ENCODE data around the gene PTPRM.

Gene PTPRM

GRCh38 chr18:8357320-8357719, 790.2 kb downstream of the PTPRM start:
- no peak for DNase-seq (ENCODE audit: low read depth in 2 of 2)
- no peak overlapping the region for H3K4me3 ChIP-seq (replicated peaks in 1 of 2; ENCODE audit: low read depth in 2 of 2, low read length in 2 of 2)
- TF ChIP-seq, protein P1, sequence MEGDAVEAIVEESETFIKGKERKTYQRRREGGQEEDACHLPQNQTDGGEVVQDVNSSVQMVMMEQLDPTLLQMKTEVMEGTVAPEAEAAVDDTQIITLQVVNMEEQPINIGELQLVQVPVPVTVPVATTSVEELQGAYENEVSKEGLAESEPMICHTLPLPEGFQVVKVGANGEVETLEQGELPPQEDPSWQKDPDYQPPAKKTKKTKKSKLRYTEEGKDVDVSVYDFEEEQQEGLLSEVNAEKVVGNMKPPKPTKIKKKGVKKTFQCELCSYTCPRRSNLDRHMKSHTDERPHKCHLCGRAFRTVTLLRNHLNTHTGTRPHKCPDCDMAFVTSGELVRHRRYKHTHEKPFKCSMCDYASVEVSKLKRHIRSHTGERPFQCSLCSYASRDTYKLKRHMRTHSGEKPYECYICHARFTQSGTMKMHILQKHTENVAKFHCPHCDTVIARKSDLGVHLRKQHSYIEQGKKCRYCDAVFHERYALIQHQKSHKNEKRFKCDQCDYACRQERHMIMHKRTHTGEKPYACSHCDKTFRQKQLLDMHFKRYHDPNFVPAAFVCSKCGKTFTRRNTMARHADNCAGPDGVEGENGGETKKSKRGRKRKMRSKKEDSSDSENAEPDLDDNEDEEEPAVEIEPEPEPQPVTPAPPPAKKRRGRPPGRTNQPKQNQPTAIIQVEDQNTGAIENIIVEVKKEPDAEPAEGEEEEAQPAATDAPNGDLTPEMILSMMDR (IDR thresholded peaks at IDR 0.05; ENCODE audit: low read depth, low read length), result no peak

GRCh38 chr18:8358033-8358765, 791.1 kb downstream of the PTPRM start:
- no peak for DNase-seq (ENCODE audit: low read depth in 2 of 2)
- TF ChIP-seq, protein P1 (IDR thresholded peaks at IDR 0.05; ENCODE audit: low read depth, low read length), result no peak
- H3K4me3 ChIP-seq (replicated peaks in 1 of 2; ENCODE audit: low read depth in 2 of 2, low read length in 2 of 2), result no peak overlapping the region

DNA sequence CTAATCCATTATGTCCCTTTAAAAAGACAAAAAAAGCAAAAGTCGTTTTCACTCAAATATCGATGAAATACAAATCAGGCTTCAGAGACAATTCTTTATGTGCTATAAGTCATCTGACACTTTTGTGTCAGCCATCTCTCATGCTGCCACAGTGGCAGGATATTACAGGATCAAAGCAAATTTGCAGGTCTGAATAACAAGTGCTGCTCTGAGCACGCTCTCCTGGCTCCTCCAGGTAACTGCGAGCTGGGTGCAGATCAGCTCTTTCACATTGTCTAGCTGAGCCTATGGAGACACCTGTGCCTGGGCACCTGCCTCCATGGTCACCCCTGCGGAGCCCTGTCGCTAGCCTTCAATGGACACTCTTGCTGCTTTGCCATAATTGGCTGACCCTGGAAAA, 792.0 kb downstream of the PTPRM start:
- TF ChIP-seq, protein P1 (IDR thresholded peaks at IDR 0.05; ENCODE audit: low read depth, low read length), result no peak
- no peak for DNase-seq (ENCODE audit: low read depth in 2 of 2)
- no peak overlapping the region for H3K4me3 ChIP-seq (replicated peaks in 1 of 2; ENCODE audit: low read depth in 2 of 2, low read length in 2 of 2)

DNA sequence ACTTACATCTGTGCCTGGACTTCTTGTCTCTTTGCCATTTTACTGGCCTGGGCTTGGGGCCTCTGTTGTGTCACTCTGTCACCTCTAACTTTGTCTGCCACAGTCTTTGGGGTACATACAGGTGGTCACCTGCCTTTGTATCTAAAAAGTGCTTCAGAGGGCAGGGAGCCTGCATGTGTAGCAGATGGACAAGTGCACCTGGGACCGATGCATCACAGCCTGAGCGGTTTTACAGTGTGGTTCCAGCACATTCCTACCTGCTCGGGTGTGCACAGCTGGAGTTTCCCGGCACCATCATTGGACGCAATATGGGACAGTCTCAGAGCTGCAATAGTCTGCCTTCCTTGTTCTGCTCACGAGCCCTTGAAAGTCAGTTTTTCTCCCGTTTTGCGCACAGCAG, 792.4 kb downstream of the PTPRM start:
- TF ChIP-seq, protein P1 (IDR thresholded peaks at IDR 0.05; ENCODE audit: low read depth, low read length), result no peak
- H3K4me3 ChIP-seq (replicated peaks in 1 of 2; ENCODE audit: low read depth in 2 of 2, low read length in 2 of 2), result no peak overlapping the region
- no peak for DNase-seq (ENCODE audit: low read depth in 2 of 2)

DNA sequence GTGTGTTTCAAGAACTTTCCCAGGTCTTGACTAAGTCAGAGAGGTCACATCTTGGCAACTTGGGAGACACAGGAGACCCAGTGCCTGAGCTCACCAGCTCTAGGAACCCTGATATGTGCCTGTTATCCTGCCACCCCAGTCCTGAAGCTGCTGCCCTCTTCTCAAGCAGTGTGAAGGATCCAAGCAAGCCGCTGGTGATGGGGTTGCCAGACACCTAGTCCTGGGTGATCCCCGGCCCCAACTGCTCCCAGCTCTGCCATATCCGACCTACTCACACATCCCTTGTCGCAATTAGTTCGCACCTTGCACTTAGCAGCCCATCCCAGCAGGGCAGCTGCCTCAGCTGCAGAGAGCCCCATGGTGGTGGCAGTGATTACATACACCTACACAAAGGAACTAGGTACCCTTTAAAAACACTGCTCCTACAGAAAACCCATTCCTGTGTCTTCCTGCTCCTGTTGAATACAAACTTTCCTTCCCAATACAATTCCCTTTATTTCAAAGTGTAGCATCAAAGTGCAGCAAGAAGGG, 794.9 kb downstream of the PTPRM start:
- no peak for DNase-seq (ENCODE audit: low read depth in 2 of 2)
- H3K4me3 ChIP-seq (replicated peaks in 1 of 2; ENCODE audit: low read depth in 2 of 2, low read length in 2 of 2), result no peak overlapping the region
- TF ChIP-seq, protein P1 (IDR thresholded peaks at IDR 0.05; ENCODE audit: low read depth, low read length), result no peak

DNA sequence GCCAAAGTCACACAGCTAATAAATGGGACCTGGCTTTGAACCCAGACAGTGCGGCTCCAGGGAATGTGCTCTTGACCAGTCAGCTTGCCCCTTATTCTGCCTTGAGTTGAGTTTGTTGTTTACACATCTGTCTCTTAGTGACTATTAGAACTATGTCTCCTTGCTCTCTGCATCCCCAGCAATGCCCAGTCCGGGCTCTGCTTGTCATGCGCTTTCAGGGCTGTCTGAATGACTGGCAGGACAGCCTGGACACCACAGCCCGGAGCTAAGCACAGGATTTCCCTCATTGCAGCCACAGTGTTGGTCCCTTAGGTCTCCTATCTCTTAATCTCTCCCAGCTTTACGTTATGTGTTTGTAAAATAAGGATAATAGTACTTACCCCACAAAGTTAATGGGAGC, 795.7 kb downstream of the PTPRM start:
- TF ChIP-seq, protein P1 (IDR thresholded peaks at IDR 0.05; ENCODE audit: low read depth, low read length), result no peak
- H3K4me3 ChIP-seq (replicated peaks in 1 of 2; ENCODE audit: low read depth in 2 of 2, low read length in 2 of 2), result no peak overlapping the region
- no peak for DNase-seq (ENCODE audit: low read depth in 2 of 2)
